Measurements from ENCODE around the gene NECTIN3. TPM values are rescaled to one million over a fixed set of nuclear protein-coding genes. Genes with fewer than 3 reads are reported as not detected.

The NECTIN3 gene
- total RNA-seq, 4 donors from 2014 or later, result 27.1 to 40.2 (median 29.1) TPM

DNA sequence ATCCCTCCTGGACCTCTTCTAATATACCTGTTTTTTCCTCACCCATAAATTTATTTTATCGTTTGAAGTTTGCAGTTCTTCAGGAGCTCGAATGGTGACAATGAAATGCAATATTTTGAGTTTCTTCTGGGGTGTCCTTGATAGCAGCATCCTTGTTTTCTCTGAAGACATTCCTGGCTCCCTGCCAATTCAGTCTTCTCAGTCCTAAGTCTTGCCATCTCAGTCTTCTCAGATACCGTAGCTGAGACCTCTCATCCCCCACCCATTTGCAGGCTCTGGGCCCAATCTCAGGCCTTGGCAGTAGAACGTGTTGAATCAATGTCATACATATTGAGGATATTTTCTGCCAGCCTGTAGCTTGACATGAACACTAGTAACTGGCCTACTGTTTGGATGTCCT, 140.9 kb downstream of the NECTIN3 start:
- Histone ChIP-seq H3K4me1 (no peaks in the 10 kb centered on the region), H3K27ac (no peak overlapping the region), H3K9me3 (no peaks in the 10 kb centered on the region), H3K4me3 (no peak overlapping the region), H3K36me3 (no peaks in the 10 kb centered on the region), H3K27me3 (no peaks in the 10 kb centered on the region)
- WGBS, 2 donors, result 83 to 87% methylated on average over 4 of the region's 4 CpGs
- DNase-seq (ENCODE audit: low spot score in 2 of 2), result no peak
- TF ChIP-seq POLR2A (IDR thresholded peaks at IDR 0.05) (no peak), EP300 (IDR thresholded peaks at IDR 0.05) (no peak)
- TF ChIP-seq, protein P1, sequence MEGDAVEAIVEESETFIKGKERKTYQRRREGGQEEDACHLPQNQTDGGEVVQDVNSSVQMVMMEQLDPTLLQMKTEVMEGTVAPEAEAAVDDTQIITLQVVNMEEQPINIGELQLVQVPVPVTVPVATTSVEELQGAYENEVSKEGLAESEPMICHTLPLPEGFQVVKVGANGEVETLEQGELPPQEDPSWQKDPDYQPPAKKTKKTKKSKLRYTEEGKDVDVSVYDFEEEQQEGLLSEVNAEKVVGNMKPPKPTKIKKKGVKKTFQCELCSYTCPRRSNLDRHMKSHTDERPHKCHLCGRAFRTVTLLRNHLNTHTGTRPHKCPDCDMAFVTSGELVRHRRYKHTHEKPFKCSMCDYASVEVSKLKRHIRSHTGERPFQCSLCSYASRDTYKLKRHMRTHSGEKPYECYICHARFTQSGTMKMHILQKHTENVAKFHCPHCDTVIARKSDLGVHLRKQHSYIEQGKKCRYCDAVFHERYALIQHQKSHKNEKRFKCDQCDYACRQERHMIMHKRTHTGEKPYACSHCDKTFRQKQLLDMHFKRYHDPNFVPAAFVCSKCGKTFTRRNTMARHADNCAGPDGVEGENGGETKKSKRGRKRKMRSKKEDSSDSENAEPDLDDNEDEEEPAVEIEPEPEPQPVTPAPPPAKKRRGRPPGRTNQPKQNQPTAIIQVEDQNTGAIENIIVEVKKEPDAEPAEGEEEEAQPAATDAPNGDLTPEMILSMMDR (IDR thresholded peaks at IDR 0.05), result no peak

DNA sequence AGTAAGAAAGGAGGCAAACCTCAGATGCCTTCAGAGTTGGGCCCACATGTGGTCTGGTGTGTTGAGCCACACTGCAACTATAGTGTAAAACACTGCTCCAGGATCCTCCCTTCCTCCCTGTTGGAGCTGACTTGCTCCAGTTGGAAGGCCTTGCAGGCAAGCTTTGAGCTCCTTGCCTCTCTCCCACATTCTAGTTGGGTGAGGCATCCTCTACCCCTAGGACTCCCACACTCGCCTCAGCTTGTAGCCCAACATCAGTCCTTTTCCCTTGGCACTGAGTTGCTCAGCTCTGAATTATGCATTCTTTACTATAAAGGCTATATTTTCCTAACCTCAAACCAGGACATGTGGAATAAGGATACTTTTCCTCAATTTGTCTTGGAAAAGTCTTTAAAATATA, 143.9 kb downstream of the NECTIN3 start:
- 67 to 88% methylated on average over 1 of the region's 1 CpG for WGBS, 2 donors
- H3K27me3 ChIP-seq, result no peaks in the 10 kb centered on the region
- H3K36me3 ChIP-seq, result no peaks in the 10 kb centered on the region

DNA sequence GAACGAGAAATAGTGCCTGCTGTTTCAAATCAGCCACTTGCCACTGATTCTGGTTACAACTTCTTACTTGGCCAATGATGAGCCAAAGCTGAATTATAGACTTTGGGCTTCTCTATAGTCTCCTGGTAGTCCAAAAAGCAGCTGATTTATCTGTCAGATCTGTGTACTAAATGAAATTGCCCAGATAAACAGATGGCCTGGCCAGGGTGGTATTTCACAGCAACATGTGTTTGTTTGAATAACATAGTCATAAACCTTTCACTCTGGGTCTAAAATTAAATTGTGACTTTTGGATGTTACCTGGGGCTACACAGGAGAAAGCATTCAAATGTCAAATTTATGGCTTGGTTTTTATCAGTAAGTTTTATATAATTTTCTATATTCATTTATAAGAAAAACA, 147.0 kb downstream of the NECTIN3 start:
- no peak for DNase-seq (ENCODE audit: low spot score in 2 of 2)
- Histone ChIP-seq H3K27ac (no peak overlapping the region), H3K4me3 (no peak overlapping the region), H3K4me1 (no peaks in the 10 kb centered on the region), H3K9me3 (no peaks in the 10 kb centered on the region), H3K27me3 (no peaks in the 10 kb centered on the region), H3K36me3 (no peaks in the 10 kb centered on the region)
- WGBS, 2 donors, result 80 to 83% methylated on average over 1 of the region's 1 CpG
- TF ChIP-seq EP300 (IDR thresholded peaks at IDR 0.05) (no peak), POLR2A (IDR thresholded peaks at IDR 0.05) (no peak)
- TF ChIP-seq, protein P1 (IDR thresholded peaks at IDR 0.05), result no peak

More for the DNA sequence above, 143.9 kb downstream of the NECTIN3 start:
- TF ChIP-seq POLR2A (IDR thresholded peaks at IDR 0.05), result no peak
- TF ChIP-seq, protein P1 (IDR thresholded peaks at IDR 0.05), result no peak
- TF ChIP-seq EP300 (IDR thresholded peaks at IDR 0.05), result no peak
- H3K4me1 ChIP-seq, result no peaks in the 10 kb centered on the region
- no peak overlapping the region for H3K27ac ChIP-seq
- no peak for DNase-seq (ENCODE audit: low spot score in 2 of 2)
- H3K4me3 ChIP-seq, result no peak overlapping the region
- no peaks in the 10 kb centered on the region for H3K9me3 ChIP-seq

DNA sequence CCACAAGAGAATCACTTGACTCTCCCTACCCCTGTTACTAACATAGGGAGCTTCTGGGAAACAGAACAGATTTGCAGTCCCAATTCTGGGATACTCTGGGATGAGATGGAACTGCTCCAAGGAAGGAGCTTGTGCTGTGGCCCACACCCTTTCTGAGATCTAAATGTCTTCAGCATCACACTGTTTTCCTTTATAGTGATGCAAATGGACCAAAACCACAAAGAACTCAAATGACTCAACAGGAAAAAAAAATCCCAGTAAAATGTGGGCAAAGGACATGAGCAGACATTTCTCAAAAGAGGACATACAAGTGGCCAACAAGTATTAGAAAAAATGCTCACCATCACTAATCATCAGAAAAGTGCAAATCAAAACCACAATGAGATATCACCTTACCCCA, 155.6 kb downstream of the NECTIN3 start:
- TF ChIP-seq POLR2A (IDR thresholded peaks at IDR 0.05), result no peak
- TF ChIP-seq, protein P1 (IDR thresholded peaks at IDR 0.05), result no peak
- no peak for TF ChIP-seq EP300 (IDR thresholded peaks at IDR 0.05)
- H3K27me3 ChIP-seq, result no peaks in the 10 kb centered on the region
- DNase-seq (ENCODE audit: low spot score in 2 of 2), result no peak
- no peaks in the 10 kb centered on the region for H3K36me3 ChIP-seq
- no peaks in the 10 kb centered on the region for H3K9me3 ChIP-seq
- H3K27ac ChIP-seq, result no peak overlapping the region
- H3K4me3 ChIP-seq, result no peak overlapping the region
- H3K4me1 ChIP-seq, result no peaks in the 10 kb centered on the region

DNA sequence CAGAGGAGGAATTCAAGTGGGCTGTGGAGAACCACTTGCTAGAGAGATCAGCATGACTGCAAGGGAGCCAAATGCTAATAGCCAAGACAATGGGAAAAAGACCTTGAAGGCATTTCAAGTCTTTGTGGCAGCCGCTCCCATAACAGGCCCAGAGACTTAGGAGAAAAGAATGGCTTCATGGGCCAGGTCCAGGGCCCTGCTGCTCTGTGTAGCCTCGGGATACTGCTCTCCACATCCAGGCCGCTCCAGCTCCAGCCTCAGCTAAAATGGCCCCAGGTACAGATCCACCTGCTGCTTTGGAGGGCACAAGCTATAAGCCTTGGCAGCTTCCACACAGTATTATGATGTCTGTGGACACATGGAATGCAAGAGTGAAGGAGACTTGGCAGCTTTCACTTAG, 157.7 kb downstream of the NECTIN3 start:
- no peaks in the 10 kb centered on the region for H3K9me3 ChIP-seq
- no peak overlapping the region for H3K4me3 ChIP-seq
- DNase-seq (ENCODE audit: low spot score in 2 of 2), result no peak
- no peak overlapping the region for H3K27ac ChIP-seq
- no peaks in the 10 kb centered on the region for H3K36me3 ChIP-seq
- TF ChIP-seq EP300 (IDR thresholded peaks at IDR 0.05), result no peak
- TF ChIP-seq POLR2A (IDR thresholded peaks at IDR 0.05), result no peak
- TF ChIP-seq, protein P1 (IDR thresholded peaks at IDR 0.05), result no peak
- WGBS, 2 donors, result 93 to 95% methylated on average over 3 of the region's 3 CpGs
- H3K27me3 ChIP-seq, result no peaks in the 10 kb centered on the region
- no peaks in the 10 kb centered on the region for H3K4me1 ChIP-seq

Data from tibial nerve (tissue), 4 donors.